HG02973 (cell line): ENCODE results near the gene NUP160.
"Not testable (repeated sequence)": the region's sequence is repeated elsewhere in the genome, so short reads cannot be mapped to it uniquely, and the experiment has no call there.

Experiments
- ATAC-seq: cut with Tn5 transposase; IDR thresholded peaks from one replicate; pipeline ENCODE4 v1.9.1; 2021; ENCODE audit warnings: moderate library complexity; ENCODE audit not compliant: unreplicated experiment

The NUP160 gene

GRCh38 chr11:47864901-47865300, 16.8 kb upstream of the NUP160 start:
- no peak for ATAC-seq

GRCh38 chr11:47863898-47864430, 15.8 kb upstream of the NUP160 start:
- ATAC-seq = no peak

GRCh38 chr11:47863189-47863897, 15.2 kb upstream of the NUP160 start:
- peak; percentile 62 for ATAC-seq

GRCh38 chr11:47861728-47862127, 13.6 kb upstream of the NUP160 start:
- no peak for ATAC-seq

GRCh38 chr11:47860536-47860935, 12.4 kb upstream of the NUP160 start:
- no peak for ATAC-seq

GRCh38 chr11:47857892-47858543, 9.9 kb upstream of the NUP160 start:
- ATAC-seq = no peak

- ATAC-seq = no peak
Measured at GRCh38 chr11:47857485-47857884, 9.3 kb upstream of the NUP160 start.

GRCh38 chr11:47856186-47856585, 8.0 kb upstream of the NUP160 start:
- ATAC-seq = no peak

GRCh38 chr11:47854667-47855066, 6.5 kb upstream of the NUP160 start:
- ATAC-seq = peak; percentile 39

- no peak for ATAC-seq
Measured at GRCh38 chr11:47852053-47852452, 3.9 kb upstream of the NUP160 start.

- no peak for ATAC-seq
Measured at GRCh38 chr11:47850337-47850736, 2.2 kb upstream of the NUP160 start.

- ATAC-seq = peak; percentile 8
Measured at GRCh38 chr11:47848700-47849155, 578 bp upstream of the NUP160 start.

GRCh38 chr11:47847537-47847891, 636 bp downstream of the NUP160 start:
- ATAC-seq = no peak

- ATAC-seq = no peak
Measured at GRCh38 chr11:47846998-47847397, 1.2 kb downstream of the NUP160 start.

- no peak for ATAC-seq
Measured at GRCh38 chr11:47843361-47844055, 4.6 kb downstream of the NUP160 start.

GRCh38 chr11:47842749-47843148, 5.4 kb downstream of the NUP160 start:
- no peak for ATAC-seq

GRCh38 chr11:47837929-47838328, 10.2 kb downstream of the NUP160 start:
- ATAC-seq = no peak

- ATAC-seq = no peak
Measured at GRCh38 chr11:47837292-47837691, 10.9 kb downstream of the NUP160 start.

- ATAC-seq = not testable (repeated sequence)
Measured at GRCh38 chr11:47830013-47830412, 18.1 kb downstream of the NUP160 start.

GRCh38 chr11:47828284-47828683, 19.9 kb downstream of the NUP160 start:
- ATAC-seq = no peak

GRCh38 chr11:47822664-47823063, 25.5 kb downstream of the NUP160 start:
- ATAC-seq = not testable (repeated sequence)

- ATAC-seq = no peak
Measured at GRCh38 chr11:47819743-47820142, 28.4 kb downstream of the NUP160 start.
